Transverse colon (tissue), 4 donors: ENCODE results near the gene KCTD1. TPM values are rescaled to one million over a fixed set of nuclear protein-coding genes. Genes with fewer than 3 reads are reported as not detected.

Experiments
- DNase-seq: peaks from one replicate; pipeline ENCODE4 v3.0.0-alpha.2; 2019
- H3K27ac ChIP-seq, 4 donors: fragments of 200-600 bp; sonication (generic); 2 replicates each; pipeline ENCODE4 v1.5.1; 2016 to 2018; ENCODE audit warnings: inconsistent platforms in 4 of 4
- H3K27me3 ChIP-seq: fragments of 200-600 bp; sonication (generic); 2 replicates; pipeline ENCODE4 v1.5.1; 2017; ENCODE audit warnings: inconsistent platforms
- H3K36me3 ChIP-seq, 4 donors: fragments of 200-600 bp; sonication (generic); 2 replicates each; pipeline ENCODE4 v1.5.1; 2017 to 2019; ENCODE audit warnings: inconsistent platforms in 4 of 4
- H3K4me1 ChIP-seq, 4 donors: fragments of 200-600 bp; sonication (generic); 2 replicates each; pipeline ENCODE4 v1.5.1; 2017 to 2020; ENCODE audit warnings: inconsistent platforms in 4 of 4
- H3K4me3 ChIP-seq, 4 donors: fragments of 200-600 bp; sonication (generic); 1 replicate in 1 of 4; 2 replicates in 3 of 4; pipeline versions ENCODE4 v1.5.1 to v1.6.1; 2017 to 2019; ENCODE audit warnings: inconsistent platforms in 4 of 4
- H3K9me3 ChIP-seq, 2 donors: fragments of 200-600 bp; sonication (generic); 2 replicates each; pipeline ENCODE4 v1.5.1; 2017 to 2019; ENCODE audit warnings: inconsistent platforms in 2 of 2
- EP300 ChIP-seq: sonication (generic); formaldehyde crosslinking; IDR thresholded peaks from one replicate; pipeline ENCODE4 v1.6.1; 2017; ENCODE audit warnings: antibody characterized with exemption, low read depth
- POLR2A ChIP-seq: fragments of 450-650 bp; IDR thresholded peaks from one replicate; pipeline ENCODE4 v1.6.1; 2016; ENCODE audit warnings: antibody characterized with exemption, mild to moderate bottlenecking, moderate library complexity
- POLR2AphosphoS5 ChIP-seq, 3 donors: sonication (generic); formaldehyde crosslinking; IDR thresholded peaks; one replicate each; pipeline ENCODE4 v1.6.1; 2016; ENCODE audit warnings: antibody characterized with exemption in 3 of 3
- WGBS, 2 donors: methylation state at CpG; one replicate each; pipeline ENCODE4 v1.1.5; 2018; ENCODE audit warnings: low coverage in 1 of 2; 5-methylcytosine and 5-hydroxymethylcytosine counted together
- in situ Hi-C, 4 donors: fragments of 200-750 bp; cut with MboI; loops; one replicate each; pipeline versions ENCODE4 v1.15.0 to v1.15.1; 2017; ENCODE audit warnings: low sequenced_read_pairs in 3 of 4, low pct_ligation_motif_present in 1 of 4, low pct_unique_long_range_greater_than_20kb in 1 of 4
- intact Hi-C: fragments of 100-400 bp; cut with DNase I; formaldehyde crosslinking; loops from one replicate; pipeline ENCODE4 v1.15.1; 2023; ENCODE audit warnings: low total_unique reads
- total RNA-seq, 4 donors: library from RNA; depleted of rRNA; stranded (reverse); fragments of >200 nt; gene quantifications; one replicate each; pipeline ENCODE4 v1.1.0, GENCODE V29; 2016
- TF ChIP-seq, protein P1 (sequence below), 5 experiments: fragments of 200-600 bp in 3 of 5; fragments of 450-650 bp in 2 of 5; sonication (generic) in 3 of 5; IDR thresholded peaks; 1 replicate in 2 of 5; 2 replicates in 3 of 5; pipeline ENCODE4 v1.5.1; 2016 to 2017; ENCODE audit warnings: antibody characterized with exemption in 5 of 5, inconsistent platforms in 3 of 5, mild to moderate bottlenecking in 2 of 5, moderate library complexity in 1 of 5

Gene KCTD1
- total RNA-seq, 4 donors from 2014 or later, result 9.0 to 42.3 (median 13.5) TPM

DNA sequence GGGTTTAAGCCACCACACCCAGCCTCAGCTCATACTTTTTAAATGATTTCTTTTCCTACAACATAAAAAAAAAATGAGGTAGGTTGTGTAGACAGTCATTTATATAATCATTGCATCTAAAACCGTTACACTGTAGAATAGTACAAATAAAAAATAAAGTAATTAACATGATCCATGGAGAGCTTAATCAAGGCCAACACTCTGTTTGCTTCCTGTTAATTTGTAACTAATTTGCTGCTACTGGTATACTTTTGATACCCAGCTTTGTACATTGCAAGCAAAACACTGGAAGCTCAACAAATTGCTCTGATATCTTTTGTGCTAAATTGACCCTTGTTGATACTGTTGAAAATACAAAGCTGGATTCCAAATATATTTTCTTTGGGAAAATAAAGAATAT is 20.2 kb upstream of the KCTD1 start:
- 36 to 38% methylated on average over 1 of the region's 1 CpG for WGBS, 2 donors
- Histone ChIP-seq H3K9me3 (no peaks in the 10 kb centered on the region), H3K36me3 (no peaks in the 10 kb centered on the region), H3K4me1 (peaks cover 0 to 7% (median 0%) of the 10 kb centered on the region in 4 donors), H3K27me3 (no peaks in the 10 kb centered on the region), H3K4me3 (no peak overlapping the region), H3K27ac (no peak overlapping the region)
- intact Hi-C loops (no loop called here), in situ Hi-C loops (no loop called here)
- DNase-seq, result no peak
- TF ChIP-seq, protein P1, sequence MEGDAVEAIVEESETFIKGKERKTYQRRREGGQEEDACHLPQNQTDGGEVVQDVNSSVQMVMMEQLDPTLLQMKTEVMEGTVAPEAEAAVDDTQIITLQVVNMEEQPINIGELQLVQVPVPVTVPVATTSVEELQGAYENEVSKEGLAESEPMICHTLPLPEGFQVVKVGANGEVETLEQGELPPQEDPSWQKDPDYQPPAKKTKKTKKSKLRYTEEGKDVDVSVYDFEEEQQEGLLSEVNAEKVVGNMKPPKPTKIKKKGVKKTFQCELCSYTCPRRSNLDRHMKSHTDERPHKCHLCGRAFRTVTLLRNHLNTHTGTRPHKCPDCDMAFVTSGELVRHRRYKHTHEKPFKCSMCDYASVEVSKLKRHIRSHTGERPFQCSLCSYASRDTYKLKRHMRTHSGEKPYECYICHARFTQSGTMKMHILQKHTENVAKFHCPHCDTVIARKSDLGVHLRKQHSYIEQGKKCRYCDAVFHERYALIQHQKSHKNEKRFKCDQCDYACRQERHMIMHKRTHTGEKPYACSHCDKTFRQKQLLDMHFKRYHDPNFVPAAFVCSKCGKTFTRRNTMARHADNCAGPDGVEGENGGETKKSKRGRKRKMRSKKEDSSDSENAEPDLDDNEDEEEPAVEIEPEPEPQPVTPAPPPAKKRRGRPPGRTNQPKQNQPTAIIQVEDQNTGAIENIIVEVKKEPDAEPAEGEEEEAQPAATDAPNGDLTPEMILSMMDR (IDR thresholded peaks at IDR 0.05), result no peak
- TF ChIP-seq EP300, result no peak
- no peak for TF ChIP-seq POLR2A
- TF ChIP-seq POLR2AphosphoS5 (IDR thresholded peaks at IDR 0.05), result no peak

DNA sequence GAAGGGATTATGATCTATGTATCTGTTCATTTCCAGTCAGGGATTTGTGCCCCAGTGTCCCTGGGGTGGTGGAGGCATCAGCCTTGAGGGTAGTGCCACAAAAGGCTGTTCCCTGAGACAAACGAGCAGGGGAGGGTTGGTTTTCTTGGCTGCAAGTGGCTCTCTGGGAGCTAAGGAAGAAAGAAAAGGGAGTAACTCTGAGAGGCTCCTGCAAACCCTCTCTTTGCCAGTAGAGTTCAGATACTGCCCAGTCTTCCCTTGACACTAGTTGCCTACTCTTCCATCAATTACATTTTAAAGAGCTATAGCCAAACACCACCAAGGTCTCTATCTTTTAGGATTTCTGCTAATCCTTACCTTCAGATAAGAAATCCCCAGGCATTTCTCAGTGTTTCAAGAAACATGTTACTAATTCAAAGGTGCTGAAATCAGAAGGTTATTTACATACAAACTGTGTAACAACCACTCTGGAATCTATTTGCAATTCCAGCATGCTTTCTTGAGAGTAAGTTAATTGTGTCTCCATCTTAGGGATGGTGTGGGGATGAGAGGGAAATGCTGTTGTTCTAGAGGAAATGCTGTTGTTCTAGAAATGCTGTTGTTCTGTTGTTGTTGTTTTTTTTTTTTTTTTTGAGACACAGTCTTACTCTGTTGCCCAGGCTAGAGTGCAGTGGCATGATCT is 18.7 kb upstream of the KCTD1 start:
- peaks cover 0 to 3% of the 10 kb centered on the region in 2 donors for H3K9me3 ChIP-seq
- no peak for DNase-seq
- no peak overlapping the region for H3K4me3 ChIP-seq
- in situ Hi-C loops, result no loop called here
- intact Hi-C loops, result no loop called here
- H3K36me3 ChIP-seq, result no peaks in the 10 kb centered on the region
- TF ChIP-seq POLR2A (no peak), EP300 (no peak), POLR2AphosphoS5 (IDR thresholded peaks at IDR 0.05) (no peak)
- TF ChIP-seq, protein P1 (IDR thresholded peaks at IDR 0.05), result no peak
- no peak overlapping the region for H3K27ac ChIP-seq
- 22 to 34% methylated on average over 1 of the region's 1 CpG for WGBS, 2 donors
- no peaks in the 10 kb centered on the region for H3K27me3 ChIP-seq
- H3K4me1 ChIP-seq, result peaks cover 0 to 7% (median 0%) of the 10 kb centered on the region in 4 donors

DNA sequence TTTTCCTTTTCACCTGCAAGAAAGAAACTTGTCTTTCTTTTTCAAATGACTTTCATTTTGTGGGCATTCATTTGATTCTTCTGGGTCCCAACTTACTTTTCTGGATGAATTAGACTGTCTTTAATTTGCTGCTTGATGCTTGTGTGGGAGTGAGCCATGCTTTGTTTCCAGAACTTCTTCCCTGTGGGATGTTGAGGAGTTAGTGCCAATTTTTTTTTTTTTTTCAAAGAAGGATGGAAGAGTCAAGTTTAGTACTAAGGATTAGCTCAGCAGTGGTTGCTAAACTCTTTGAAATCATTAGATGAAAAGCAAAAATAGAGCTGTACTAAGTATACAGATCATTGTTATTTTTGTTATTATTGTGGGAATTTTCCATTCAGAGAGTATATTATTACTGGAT is 17.2 kb upstream of the KCTD1 start:
- Histone ChIP-seq H3K9me3 (peaks cover 0 to 3% of the 10 kb centered on the region in 2 donors), H3K27me3 (no peaks in the 10 kb centered on the region), H3K36me3 (no peaks in the 10 kb centered on the region), H3K27ac (no peak overlapping the region), H3K4me3 (no peak overlapping the region), H3K4me1 (peaks cover 0 to 7% (median 0%) of the 10 kb centered on the region in 4 donors)
- intact Hi-C loops, result no loop called here
- TF ChIP-seq POLR2A (no peak), POLR2AphosphoS5 (IDR thresholded peaks at IDR 0.05) (no peak), EP300 (no peak)
- TF ChIP-seq, protein P1 (IDR thresholded peaks at IDR 0.05), result no peak
- in situ Hi-C loops, result no loop called here
- DNase-seq, result no peak

DNA sequence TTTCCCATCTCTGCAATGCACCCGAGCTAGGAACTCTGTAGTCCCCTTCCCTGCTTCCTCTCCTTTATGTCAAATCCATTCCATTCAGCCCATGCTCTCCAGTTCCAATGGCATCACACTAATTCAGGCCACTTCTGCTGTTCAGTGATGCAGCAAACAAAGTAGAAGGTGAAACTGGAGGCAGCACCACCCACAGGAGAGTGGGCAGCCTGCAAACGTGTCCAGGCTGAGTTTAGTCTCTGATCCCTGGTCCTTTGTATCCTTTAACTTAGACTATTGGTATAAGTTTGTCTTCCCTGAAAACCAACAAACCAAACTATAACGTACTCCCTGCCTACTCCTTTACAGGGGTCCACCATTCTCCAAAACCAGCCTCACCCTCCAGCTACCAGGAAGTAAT is 14.7 kb upstream of the KCTD1 start:
- in situ Hi-C loops, result no loop called here
- H3K27ac ChIP-seq, result no peak overlapping the region
- H3K27me3 ChIP-seq, result no peaks in the 10 kb centered on the region
- H3K4me3 ChIP-seq, result no peak overlapping the region
- no peaks in the 10 kb centered on the region for H3K36me3 ChIP-seq
- TF ChIP-seq EP300 (no peak), POLR2AphosphoS5 (IDR thresholded peaks at IDR 0.05) (no peak), POLR2A (no peak)
- TF ChIP-seq, protein P1 (IDR thresholded peaks at IDR 0.05), result no peak
- intact Hi-C loops, result no loop called here
- peaks cover 0 to under 1% (median 0%) of the 10 kb centered on the region in 4 donors for H3K4me1 ChIP-seq
- WGBS, 2 donors, result 68 to 90% methylated on average over 2 to 3 of the region's 3 CpGs
- DNase-seq, result no peak
- peaks cover 0 to 3% of the 10 kb centered on the region in 2 donors for H3K9me3 ChIP-seq
